Fibroblast of skin of left biceps (primary cell): Measurements from ENCODE around the gene SLC25A45.
"Not testable (repeated sequence)": the region's sequence is repeated elsewhere in the genome, so short reads cannot be mapped to it uniquely, and the experiment has no call there.

Source experiments
- DNase-seq, 2 experiments: peaks; one replicate each; pipeline ENCODE4 v3.0.0-alpha.2; 2013; ENCODE audit warnings: low read depth in 2 of 2

Gene SLC25A45

DNA sequence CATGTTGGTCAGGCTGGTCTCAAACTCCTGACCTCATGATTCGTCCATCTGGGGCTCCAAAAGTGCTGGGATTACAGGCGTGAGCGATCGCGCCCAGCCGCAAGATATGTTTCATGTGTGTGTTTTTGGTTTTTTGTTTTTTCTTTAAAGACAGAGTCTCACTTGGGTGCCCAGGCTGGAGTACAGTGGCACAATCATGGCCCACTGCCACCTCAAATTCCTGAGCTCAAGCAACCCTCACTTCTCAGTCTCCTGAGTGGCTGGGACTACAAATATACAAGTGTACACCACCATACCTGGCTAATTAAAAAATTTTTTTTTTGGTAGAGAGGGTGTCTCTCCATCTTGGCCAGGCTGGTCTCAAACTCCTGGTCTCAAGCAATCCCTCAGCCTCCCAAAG is 19.5 kb downstream of the SLC25A45 start:
- DNase-seq, result no peak

DNA sequence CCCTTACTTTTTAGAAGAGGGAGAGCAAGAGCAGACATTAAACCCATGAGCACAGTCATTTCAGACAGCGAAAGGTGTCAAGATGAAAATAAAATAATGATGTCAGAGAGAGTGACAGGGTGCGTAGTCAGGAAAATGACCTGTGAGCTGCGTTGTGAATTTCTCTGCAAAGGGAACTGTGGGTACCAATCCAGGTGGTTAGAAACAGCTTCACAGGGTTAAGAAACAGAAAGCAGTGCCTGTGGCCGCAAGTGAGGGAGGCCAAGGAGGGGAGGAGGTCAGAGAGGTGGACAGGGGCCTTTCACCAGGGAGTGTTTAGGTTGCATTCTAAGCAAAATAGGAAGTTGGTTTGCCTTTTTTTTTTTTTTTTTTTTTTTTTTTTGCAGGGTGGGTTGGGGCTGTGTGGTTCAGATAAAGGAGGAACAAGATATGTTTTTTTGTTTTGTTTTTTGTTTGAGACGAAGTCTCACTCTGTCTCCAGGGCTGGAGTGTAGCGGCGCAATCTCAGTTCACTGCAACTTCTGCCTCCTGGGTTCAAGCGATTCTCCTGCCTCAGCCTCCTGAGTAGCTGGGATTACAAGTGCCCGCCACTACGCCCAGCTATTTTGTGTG is 20.0 kb downstream of the SLC25A45 start:
- DNase-seq, result no peak

DNA sequence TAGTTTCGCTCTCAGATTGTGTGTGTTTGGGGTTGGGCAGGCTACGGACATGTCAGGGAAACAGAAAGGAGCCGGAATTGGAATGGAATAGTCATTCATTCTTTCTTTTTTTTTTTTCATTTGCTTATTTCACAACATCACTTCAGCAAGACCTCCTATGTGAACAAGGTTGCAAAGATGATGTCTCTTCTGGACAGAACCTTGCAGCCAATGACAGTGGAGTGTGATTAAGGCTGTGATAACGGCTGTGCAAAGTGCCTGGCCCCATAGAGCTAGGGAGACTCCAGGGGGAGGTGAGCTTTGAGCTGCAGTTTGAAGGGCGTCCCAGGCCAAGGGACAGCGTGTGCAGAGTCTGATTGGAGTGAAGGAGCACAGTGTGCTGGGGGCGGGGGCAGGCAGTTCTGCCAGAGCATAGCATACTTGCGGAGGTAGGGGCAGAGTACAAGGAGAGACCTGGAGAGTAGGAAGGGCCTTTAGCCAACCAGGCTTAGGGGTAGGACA is 24.5 kb downstream of the SLC25A45 start:
- DNase-seq, result no peak

- no peak for DNase-seq
Observed at GRCh38 chr11:65356394-65356972, 26.0 kb downstream of the SLC25A45 start.

DNA sequence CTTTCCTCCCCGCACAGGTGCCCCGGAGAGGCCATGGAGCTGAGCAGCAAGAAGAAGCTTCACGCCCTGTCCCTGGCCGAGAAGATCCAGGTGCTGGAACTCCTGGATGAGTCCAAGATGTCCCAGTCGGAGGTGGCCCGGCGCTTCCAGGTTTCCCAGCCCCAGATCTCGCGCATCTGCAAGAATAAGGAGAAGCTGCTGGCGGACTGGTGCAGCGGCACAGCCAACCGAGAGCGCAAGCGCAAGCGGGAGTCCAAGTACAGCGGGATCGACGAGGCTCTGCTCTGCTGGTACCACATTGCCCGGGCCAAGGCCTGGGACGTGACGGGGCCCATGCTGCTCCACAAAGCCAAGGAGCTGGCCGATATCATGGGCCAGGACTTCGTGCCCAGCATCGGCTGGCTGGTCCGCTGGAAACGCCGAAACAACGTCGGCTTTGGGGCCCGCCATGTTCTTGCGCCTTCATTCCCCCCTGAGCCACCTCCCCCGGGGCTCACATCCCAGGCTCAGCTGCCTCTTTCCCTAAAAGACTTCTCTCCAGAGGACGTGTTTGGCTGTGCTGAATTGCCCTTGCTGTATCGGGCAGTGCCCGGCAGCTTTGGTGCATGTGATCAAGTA is 26.6 kb downstream of the SLC25A45 start:
- DNase-seq, result no peak

DNA sequence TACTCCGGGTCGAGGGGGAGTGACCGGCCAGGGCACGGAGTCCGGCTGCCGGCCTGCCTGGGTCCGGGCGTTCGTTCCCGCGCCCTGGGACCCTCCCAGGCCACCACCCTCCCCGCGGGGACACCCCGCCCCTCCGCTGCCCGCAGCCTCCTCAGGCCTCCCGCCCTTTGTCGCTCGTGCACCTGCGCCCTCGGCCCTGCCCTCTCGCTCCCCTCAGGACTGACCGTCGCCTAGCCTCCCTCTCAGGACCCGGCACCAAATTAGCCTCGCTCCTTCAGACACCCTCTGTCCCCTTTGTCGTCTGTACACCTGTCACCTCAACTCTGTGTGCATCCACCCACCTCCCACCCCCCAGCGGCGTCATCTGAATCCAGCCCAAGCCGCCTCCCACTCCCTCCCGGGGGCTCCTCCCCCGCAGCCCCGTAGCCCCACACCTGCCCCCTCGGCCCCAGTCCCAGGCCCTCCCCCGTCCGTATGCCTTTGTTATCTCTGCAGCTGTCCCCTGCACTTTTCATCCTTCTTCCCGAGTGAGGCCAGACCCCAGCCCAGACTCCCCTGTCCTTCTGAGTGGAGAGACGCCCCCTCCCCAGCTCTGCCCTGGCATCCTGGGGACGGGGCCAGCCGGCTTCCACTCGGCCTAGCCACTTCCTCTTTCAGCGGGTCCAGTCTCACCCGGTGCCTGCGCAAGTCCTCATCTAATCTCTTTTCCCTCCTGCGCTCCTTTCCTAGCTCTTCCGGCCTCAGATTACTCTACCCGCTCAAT is 27.3 kb downstream of the SLC25A45 start:
- DNase-seq, result no peak

GRCh38 chr11:65354265-65355012 is 28.0 kb downstream of the SLC25A45 start, which contains the start of gene TIGD3:
TIGD3 (plus strand) TSS chr11:65354751; CDS start chr11:65355809, 1,058 bp downstream.
- peak; percentile 72 to 76 for DNase-seq

DNA sequence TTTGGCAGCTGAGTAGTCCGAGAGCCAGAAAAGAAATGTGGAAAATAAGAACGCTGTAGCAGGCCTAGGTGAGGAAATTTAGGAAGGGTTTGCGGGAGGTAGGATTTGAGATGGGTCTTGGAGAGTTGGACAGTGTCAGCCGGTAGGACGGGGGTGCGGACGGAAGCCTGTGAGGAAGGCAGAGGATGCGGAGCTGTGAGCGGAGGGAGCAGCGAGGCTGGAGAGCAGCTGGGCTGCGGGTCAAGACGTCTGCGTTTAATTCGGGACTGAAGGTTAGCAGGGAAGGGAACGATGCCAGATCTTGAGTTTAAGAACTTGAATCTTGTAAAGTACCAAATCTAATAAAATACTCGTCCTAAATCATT is 28.6 kb downstream of the SLC25A45 start:
- no peak for DNase-seq

GRCh38 chr11:65353376-65353775 is 29.1 kb downstream of the SLC25A45 start:
- no peak for DNase-seq

DNA sequence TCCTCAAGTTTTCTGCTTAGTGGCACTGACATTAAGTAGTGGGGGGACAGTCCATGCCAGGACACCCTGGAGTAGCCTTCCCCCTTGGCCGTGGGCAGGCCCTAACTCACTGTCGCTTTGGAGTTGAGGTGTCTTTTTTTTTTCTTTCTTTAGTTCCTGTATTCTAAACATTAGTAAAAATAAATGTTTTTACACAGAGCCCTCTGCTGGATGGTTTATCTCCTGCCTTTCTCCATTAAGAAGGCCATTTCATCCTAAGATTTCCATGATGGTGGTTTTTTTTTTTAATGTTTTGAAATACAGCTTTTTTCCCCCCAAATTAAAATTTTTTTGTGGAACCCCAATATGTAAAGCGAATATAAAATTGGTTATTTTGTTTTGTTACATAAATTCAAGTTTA is 29.7 kb downstream of the SLC25A45 start:
- DNase-seq, result no peak

GRCh38 chr11:65351511-65351910 is 30.9 kb downstream of the SLC25A45 start:
- no peak for DNase-seq

DNA sequence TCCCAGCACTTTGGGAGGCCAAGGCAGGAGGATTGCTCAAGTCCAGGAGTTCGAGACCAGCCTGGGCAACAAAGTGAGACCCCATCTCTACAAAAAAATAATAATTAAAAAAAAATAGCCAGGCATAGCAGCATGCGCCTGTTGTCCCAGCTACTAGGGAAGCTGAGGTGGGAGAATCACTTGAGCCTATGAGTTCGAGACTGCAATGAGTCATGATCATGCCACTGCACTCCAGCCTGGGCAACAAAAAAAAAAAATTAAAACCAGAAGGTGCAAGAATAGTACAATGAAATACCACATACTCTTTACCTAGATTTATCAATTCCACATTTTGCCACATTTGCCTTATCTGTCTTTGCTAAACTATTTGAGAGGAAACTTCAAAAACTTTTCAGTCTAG is 40.6 kb downstream of the SLC25A45 start:
- no peak for DNase-seq

DNA sequence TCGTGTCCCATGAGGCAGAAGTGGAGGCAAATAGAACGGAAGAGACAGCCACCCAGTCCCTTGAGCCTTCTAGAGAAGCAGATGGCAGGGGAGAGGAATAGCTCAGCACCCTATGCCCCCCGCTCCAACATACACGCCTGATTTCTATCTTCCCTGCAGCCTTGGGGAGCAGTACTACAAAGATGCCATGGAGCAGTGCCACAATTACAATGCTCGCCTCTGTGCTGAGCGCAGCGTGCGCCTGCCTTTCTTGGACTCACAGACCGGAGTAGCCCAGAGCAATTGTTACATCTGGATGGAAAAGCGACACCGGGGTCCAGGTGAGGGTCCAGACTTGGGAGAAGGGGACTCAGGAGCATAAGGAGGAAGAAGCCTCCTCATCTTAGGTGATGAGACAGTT is 42.2 kb downstream of the SLC25A45 start:
- DNase-seq, result no peak

GRCh38 chr11:65338676-65339075 is 43.8 kb downstream of the SLC25A45 start:
- no peak for DNase-seq

GRCh38 chr11:65334696-65335295 is 47.6 kb downstream of the SLC25A45 start:
- no peak for DNase-seq

GRCh38 chr11:65332591-65332990 is 49.9 kb downstream of the SLC25A45 start:
- DNase-seq, result not testable (repeated sequence)

GRCh38 chr11:65330544-65330943 is 51.9 kb downstream of the SLC25A45 start:
- DNase-seq, result no peak

DNA sequence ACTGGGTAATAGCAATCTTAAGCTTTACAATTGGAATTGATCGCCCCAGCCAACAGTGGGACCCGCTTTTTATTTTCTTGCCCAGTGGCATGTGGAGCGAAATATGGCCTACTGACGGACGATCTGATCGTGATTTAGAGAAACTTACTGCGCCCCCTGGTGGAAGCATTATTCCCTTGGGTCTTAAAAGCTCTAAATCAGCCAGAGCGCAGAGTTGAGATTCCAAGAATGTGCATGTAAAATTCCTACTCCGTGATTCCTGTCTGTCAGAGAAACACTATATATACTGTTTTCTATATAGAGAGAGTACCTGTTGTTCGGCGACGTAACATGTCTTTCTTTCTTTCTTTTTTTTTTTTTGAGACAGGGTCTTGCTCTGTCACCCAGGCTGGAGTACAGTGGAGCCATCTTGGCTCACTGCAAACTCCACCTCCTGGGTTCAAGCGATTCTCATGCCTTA is 52.5 kb downstream of the SLC25A45 start:
- DNase-seq, result peak; percentile 77 to 78

- no peak for DNase-seq
Observed at GRCh38 chr11:65329478-65329877, 53.0 kb downstream of the SLC25A45 start.

- no peak for DNase-seq
Observed at GRCh38 chr11:65327021-65327420, 55.4 kb downstream of the SLC25A45 start.

- DNase-seq, result no peak
Observed at GRCh38 chr11:65325435-65325834, 57.0 kb downstream of the SLC25A45 start.
